A673 (cell line): ENCODE results near the gene PSMF1.

Experiments used
- CTCF ChIP-seq: fragments of 300-800, 200-600 bp; sonication (generic); conservative IDR thresholded peaks from 2 replicates; pipeline ENCODE4 v1.5.1; 2017; ENCODE audit warnings: low read depth, mild to moderate bottlenecking, antibody characterized with exemption, low read length, moderate library complexity, mixed read lengths
- EZH2 ChIP-seq: fragments of 200-600 bp; sonication (generic); IDR thresholded peaks from 2 replicates; pipeline ENCODE4 v1.6.1; 2017; ENCODE audit warnings: borderline replicate concordance, low read depth, mild to moderate bottlenecking, mixed read lengths, antibody characterized with exemption, low read length; ENCODE audit not compliant: poor library complexity, severe bottlenecking

GRCh38 chr20:1137236-1137635, 18.8 kb downstream of the PSMF1 start:
- TF ChIP-seq CTCF = no peak
- no peak for TF ChIP-seq EZH2
